Activated CD4-positive, alpha-beta T cell treated with anti-CD3 and anti-CD28 coated beads, Interleukin-2, amount 50 U/mL, for 48 hours (primary cell): Measurements from ENCODE around the gene FBXO44.

ENCODE experiments used
- DNase-seq, 2 experiments: peaks; one replicate each; pipeline ENCODE4 v3.0.0-alpha.2; 2020

The FBXO44 gene

GRCh38 chr1:11664336-11665065 lies 9.8 kb downstream of the FBXO44 start:
- DNase-seq: peak; percentile 54 to 61

DNA sequence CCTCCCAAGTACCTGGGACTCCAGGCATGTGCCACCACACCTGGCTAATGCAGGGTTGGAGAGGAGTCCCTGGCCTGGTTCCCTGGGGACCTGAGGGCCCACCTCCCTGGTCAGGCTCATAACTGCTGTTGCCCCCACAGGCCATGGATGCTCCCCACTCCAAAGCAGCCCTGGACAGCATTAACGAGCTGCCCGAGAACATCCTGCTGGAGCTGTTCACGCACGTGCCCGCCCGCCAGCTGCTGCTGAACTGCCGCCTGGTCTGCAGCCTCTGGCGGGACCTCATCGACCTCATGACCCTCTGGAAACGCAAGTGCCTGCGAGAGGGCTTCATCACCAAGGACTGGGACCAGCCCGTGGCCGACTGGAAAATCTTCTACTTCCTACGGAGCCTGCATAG lies 13.8 kb downstream of the FBXO44 start:
- DNase-seq: no peak

DNA sequence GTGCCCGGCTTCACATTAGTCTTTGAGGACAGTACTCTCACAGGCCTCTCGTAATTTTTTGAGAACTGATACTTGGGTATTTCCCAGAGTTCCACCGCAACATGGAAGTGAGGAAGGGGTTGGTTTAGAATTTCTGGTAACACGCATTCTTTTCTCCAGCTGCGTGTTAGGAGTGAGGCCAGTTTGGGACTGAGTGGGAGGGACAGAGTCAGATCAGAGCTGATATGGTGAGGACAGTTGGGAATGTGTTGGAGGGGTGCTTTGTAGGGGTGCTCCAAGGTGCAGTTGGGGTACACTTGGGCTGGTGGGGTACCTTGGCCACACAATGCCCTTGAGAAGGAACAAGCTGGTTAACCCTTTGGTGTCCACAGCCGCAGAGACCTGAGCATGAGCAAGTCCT lies 16.1 kb downstream of the FBXO44 start:
- DNase-seq: no peak

DNA sequence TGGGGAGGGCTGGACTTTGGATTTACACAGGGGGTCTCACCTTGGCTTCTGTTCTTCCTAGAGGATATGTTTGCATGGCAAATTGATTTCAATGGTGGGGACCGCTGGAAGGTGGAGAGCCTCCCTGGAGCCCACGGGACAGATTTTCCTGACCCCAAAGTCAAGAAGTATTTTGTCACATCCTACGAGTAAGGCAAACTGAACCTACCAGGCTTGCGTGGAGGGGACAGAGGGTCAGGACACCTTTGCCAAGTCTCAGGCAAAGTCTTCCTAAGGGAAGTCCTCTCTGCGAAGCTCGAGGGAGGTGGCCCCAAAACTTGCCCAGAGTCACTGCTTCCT lies 16.5 kb downstream of the FBXO44 start:
- DNase-seq: no peak

DNA sequence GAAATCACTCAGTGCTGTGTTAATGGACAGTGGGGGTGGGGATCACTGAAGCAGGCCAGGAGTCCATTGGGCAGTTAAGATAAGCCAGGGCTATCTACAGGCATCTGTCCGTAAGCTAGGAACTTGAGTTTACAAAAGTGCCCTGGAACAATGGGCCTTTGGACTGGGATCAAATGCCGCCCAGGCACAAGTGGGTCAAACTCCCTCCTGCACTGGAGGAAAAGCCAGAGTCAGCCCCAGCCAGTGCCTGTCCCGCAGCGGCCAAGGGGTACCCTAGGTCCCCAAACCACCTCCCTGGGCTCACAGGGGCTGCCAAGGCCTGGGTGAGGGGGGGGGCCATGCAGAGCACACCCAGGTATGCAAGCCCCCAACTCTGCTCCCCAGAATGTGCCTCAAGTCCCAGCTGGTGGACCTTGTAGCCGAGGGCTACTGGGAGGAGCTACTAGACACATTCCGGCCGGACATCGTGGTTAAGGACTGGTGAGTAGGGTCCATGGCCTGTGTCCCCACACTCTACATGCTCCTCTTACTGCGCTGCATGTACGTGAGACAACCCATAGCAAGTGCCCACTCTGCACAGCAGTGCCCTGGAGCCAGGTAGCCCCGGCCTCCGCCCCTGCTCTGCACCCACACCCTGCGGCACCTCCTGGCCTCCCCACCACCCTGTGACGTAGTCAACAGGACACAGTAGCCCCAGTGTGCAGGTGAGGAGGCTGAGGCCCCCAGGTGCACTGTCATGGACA lies 17.0 kb downstream of the FBXO44 start:
- DNase-seq: no peak

GRCh38 chr1:11673089-11673769 lies 18.6 kb downstream of the FBXO44 start:
- no peak for DNase-seq

DNA sequence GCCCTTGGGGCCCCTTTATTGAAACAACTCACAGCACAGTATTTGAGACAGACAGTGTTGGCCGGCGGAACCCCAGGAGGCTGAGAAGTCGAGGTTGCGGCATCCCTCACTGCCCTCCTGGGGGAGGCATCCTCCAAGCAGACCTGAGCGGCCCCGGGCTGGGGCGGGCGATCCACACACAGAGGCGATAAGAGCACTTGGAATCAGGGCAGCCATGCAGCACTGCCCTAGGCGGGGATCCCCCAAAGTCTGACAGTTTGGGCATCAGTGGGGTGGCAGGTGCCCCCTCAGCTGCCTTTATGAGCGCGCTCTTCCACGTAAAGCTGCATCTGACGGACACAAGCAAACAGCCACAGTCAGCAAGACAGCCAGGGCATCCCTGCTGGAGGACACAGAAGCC lies 19.8 kb downstream of the FBXO44 start:
- DNase-seq: no peak

DNA sequence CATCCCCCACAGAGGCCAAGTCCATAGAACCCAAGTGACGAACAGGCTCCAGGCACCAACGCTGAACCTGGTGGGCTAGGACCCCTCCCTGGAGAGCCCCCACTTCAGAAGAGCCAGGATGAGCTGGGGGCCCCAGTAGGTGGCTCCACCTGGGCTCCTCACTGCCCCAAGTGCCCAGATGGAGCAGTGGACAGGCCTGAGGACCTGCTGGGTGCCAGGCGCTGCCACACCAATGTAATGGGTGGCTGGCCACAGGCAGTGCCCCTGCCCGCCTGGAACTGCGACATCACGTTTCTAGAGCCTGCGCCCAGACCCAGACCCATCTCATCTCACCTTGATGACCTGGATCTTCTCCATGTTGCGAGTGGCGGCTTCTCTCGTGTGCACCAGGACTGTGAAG lies 20.6 kb downstream of the FBXO44 start:
- DNase-seq: no peak

GRCh38 chr1:11676386-11677103 lies 21.9 kb downstream of the FBXO44 start:
- no peak for DNase-seq

- DNase-seq: no peak
These were observed 23.8 kb downstream of the FBXO44 start for GRCh38 chr1:11678442-11678841.

GRCh38 chr1:11680270-11681070 lies 25.8 kb downstream of the FBXO44 start:
- DNase-seq: no peak

- DNase-seq: peak; percentile 93 to 94
These were observed 26.5 kb downstream of the FBXO44 start, which contains the start of gene MAD2L2 for GRCh38 chr1:11681071-11681771. Gene MAD2L2 (minus strand): TSS chr1:11681148. CDS start chr1:11680601, 547 bp downstream.

DNA sequence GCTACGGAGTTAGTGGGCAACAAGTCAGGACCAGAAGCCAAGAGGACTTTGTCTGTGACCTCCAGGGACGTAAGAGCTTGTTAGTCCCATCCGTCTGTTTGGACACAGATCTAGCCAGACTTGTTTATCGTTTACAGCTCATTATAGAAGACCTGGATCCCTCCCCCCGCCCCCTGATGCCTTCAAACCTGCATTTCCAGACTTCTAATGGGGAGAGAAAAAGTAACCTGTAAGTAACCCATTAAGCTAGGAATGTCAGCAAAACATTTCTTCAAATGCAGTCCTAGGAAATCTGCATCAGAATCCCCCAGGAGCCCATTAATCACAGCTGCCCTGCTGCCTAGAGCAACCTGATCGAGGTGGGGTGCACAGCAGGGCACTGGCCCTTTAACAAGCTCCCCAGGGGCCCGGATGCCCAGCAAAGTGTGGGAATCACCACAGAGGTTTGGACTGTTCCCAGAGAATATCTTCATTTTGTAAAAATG lies 27.7 kb downstream of the FBXO44 start:
- no peak for DNase-seq

DNA sequence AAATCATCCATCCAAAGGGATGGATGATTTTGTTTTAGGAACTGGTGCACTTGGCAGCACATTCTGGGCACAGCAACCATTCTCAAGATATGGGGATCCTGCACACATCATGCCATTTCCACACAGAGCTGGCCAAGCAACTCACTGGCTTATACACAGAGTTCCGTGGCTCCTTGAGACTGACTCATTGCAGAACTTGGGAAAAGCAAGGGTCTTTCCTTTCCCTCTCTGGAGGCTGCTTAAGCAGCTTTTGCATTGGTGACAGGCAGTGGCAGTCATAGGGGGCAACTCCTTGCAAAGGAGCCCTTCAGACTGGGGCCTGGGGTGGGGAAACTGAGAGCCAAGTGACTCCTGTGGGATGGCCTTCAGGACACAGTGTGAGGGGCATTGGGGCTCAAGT lies 28.1 kb downstream of the FBXO44 start:
- no peak for DNase-seq

GRCh38 chr1:11684070-11684469 lies 29.4 kb downstream of the FBXO44 start:
- DNase-seq: no peak

- DNase-seq: no peak
These were observed 30.6 kb downstream of the FBXO44 start for GRCh38 chr1:11685210-11685752.

- no peak for DNase-seq
These were observed 33.8 kb downstream of the FBXO44 start for GRCh38 chr1:11688506-11688905.

DNA sequence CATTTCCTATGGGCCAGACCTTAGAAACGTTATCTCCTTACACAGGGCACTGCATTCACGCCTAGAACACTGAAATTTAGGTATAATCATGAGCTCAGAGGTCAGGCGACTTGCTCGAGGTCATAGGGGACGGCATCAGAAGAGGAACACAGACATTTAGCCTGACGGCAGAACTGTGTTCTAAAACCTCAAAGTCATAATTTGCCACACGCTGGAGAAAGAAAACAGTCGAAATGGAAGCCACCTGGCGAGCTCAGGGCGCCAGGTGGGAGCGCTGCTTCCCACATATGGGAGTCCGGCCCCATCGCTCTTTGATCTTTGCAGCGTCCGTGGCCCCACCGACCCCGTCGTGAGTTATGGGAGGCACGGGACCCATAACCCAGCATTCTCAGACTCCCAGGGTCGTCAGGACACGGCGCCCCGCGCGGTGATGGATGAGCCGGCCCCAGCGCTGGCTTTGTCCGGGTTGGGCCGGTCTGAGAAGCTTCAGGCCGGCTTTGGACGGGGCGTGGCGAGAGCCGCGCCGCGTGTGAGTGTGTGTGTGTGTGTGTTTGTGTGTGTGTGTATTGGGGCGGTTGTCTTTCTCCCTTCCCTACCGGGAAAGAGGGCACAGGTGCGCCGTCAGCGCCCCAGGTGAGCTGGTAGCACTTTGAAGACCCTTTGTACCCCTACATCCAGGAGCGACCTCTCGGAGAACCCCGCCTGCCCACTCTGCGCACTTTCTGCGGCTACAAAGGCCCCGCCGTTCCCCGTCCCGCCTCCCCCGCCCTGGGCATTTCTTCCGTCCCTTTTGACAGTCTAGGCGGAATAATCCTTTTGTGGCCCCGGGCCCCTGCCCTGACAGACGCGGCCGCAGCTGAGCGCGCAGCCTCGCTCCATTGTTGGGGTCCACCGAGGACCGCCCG lies 36.0 kb downstream of the FBXO44 start:
- DNase-seq: no peak

- DNase-seq: peak in 1 of 2 experiments; percentile 11
These were observed 36.7 kb downstream of the FBXO44 start, which contains the start of gene DRAXIN for GRCh38 chr1:11691302-11691914. Gene DRAXIN (plus strand): TSS chr1:11691710. CDS start chr1:11706259, 14,549 bp downstream.
